H1 (cell line): Measurements from ENCODE around the gene CPE.
"Not testable (repeated sequence)": the region's sequence is repeated elsewhere in the genome, so short reads cannot be mapped to it uniquely, and the experiment has no call there.

ENCODE experiments used
- EP300 ChIP-seq, 2 experiments: IDR thresholded peaks; 1 replicate in 1 of 2; 2 replicates in 1 of 2; pipeline ENCODE4 v1.6.1; 2011 to 2012; ENCODE audit warnings: low read depth in 2 of 2, low read length in 2 of 2, mild to moderate bottlenecking in 2 of 2, borderline replicate concordance in 1 of 2, inconsistent platforms in 1 of 2, moderate library complexity in 1 of 2
- EZH2 ChIP-seq: fragments of 200-600 bp; sonication (generic); IDR thresholded peaks from 2 replicates; pipeline ENCODE4 v1.7.1; 2012; ENCODE audit warnings: low read depth, mild to moderate bottlenecking, moderate library complexity, low read length, inconsistent platforms; ENCODE audit not compliant: severe bottlenecking
- POLR2A ChIP-seq, 2 experiments: IDR thresholded peaks; 1 replicate in 1 of 2; 2 replicates in 1 of 2; pipeline ENCODE4 v1.6.1; 2011; ENCODE audit warnings: low read depth in 2 of 2, low read length in 2 of 2, mild to moderate bottlenecking in 2 of 2; ENCODE audit errors: control extremely low read depth in 1 of 2
- TF ChIP-seq, protein P1 (sequence below), 3 experiments: IDR thresholded peaks; 1 replicate in 2 of 3; 2 replicates in 1 of 3; pipeline versions ENCODE4 v1.5.1 to v1.6.1; 2011; ENCODE audit warnings: low read length in 3 of 3, mild to moderate bottlenecking in 3 of 3, inconsistent platforms in 2 of 3, low read depth in 1 of 3, moderate library complexity in 1 of 3; ENCODE audit not compliant: insufficient read depth in 1 of 3; ENCODE audit errors: control extremely low read depth in 1 of 3

- not testable (repeated sequence) for TF ChIP-seq EP300 (IDR thresholded peaks at IDR 0.05; ENCODE audit: borderline replicate concordance in 1 of 2, low read depth in 2 of 2, low read length in 2 of 2); POLR2A (IDR thresholded peaks at IDR 0.05; ENCODE audit: control extremely low read depth in 1 of 2, low read depth in 2 of 2, low read length in 2 of 2); EZH2
- TF ChIP-seq, protein P1, sequence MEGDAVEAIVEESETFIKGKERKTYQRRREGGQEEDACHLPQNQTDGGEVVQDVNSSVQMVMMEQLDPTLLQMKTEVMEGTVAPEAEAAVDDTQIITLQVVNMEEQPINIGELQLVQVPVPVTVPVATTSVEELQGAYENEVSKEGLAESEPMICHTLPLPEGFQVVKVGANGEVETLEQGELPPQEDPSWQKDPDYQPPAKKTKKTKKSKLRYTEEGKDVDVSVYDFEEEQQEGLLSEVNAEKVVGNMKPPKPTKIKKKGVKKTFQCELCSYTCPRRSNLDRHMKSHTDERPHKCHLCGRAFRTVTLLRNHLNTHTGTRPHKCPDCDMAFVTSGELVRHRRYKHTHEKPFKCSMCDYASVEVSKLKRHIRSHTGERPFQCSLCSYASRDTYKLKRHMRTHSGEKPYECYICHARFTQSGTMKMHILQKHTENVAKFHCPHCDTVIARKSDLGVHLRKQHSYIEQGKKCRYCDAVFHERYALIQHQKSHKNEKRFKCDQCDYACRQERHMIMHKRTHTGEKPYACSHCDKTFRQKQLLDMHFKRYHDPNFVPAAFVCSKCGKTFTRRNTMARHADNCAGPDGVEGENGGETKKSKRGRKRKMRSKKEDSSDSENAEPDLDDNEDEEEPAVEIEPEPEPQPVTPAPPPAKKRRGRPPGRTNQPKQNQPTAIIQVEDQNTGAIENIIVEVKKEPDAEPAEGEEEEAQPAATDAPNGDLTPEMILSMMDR (IDR thresholded peaks at IDR 0.05; ENCODE audit: control extremely low read depth in 1 of 3, insufficient read depth in 1 of 3, low read depth in 1 of 3, low read length in 3 of 3), result not testable (repeated sequence)
Measured at GRCh38 chr4:165492583-165492982, 113.8 kb downstream of the CPE start.
